ENCODE measurements around the gene ADNP. TPM values are rescaled to one million over a fixed set of nuclear protein-coding genes. Genes with fewer than 3 reads are reported as not detected.

Gene ADNP
- polyA plus RNA-seq, 2 of the 4 experiments (the other 2 are of a cell fraction) = 36.7 to 37.2 TPM

DNA sequence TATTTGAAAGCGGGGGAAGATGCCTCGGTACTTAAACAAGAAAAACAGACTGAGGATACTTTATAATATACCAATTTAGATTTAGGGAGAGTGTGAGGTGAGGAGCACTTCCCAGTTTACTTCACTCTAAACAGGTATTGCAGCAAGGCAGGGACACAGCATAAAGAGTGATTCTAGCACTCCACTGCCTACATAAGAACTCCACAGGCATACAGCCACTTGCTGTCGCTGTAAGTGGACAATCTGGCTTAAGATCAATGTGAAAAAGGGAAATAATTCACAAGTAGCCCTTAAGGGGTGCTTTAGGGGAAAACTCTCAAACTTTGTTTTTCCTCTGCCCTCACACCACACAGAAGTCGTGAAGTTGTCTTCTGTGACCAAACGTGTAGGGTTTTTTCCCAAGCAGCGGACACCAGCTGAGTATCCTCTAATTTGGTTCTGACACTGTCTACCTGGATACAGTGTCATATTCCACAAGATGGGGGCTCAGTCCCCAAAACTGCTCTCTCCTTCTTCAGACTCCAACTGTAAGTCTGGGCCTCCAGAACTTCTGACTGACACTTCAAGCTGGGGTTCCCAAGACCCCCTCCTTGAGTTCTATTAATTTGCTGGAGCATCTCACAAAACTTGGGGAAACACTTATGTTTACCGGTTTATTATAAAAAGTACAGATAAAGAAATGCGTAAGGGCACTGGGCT is 9.3 kb downstream of the ADNP start:
- POLR2A ChIA-PET = interaction anchor here (2.2 kb wide), 1 partner anchor 10 kb away, joined by 10 read pairs; the partner anchor contains the start of gene ADNP
- WGBS (ENCODE audit: missing lambda C conversion rate) = 86% methylated on average over 8 of the region's 8 CpGs
- ATAC-seq (0 out of 6 replicates have a peak, but pooled peaks of 1 of the 2 experiments have one; percentile 26), DNase-seq (ENCODE audit: low read depth in 1 of 2, low spot score in 1 of 2) (no peak), FAIRE-seq (no peak)
- H3K4me2 ChIP-seq = no peak overlapping the region
- H3K9me3 ChIP-seq = no peaks in the 10 kb centered on the region
- TF ChIP-seq HES2 (IDR thresholded peaks at IDR 0.05) (no peak), JUN (IDR thresholded peaks at IDR 0.05) (no peak), SREBF2 (IDR thresholded peaks at IDR 0.05) (no peak), HDAC2 (IDR thresholded peaks at IDR 0.05) (no peak), RNF2 (IDR thresholded peaks at IDR 0.05; ENCODE audit: borderline replicate concordance, low read depth) (no peak), ZSCAN20 (CRISPR knock-in tag; IDR thresholded peaks at IDR 0.05) (no peak), FOSB (CRISPR knock-in tag; IDR thresholded peaks at IDR 0.05) (no peak), HOXB13 (CRISPR knock-in tag; IDR thresholded peaks at IDR 0.05; ENCODE audit: low read depth) (no peak), MYC (IDR thresholded peaks at IDR 0.05; ENCODE audit: borderline replicate concordance, low read length) (no peak), GATA3 (IDR thresholded peaks at IDR 0.05; ENCODE audit: borderline replicate concordance) (no peak), TFCP2L1 (CRISPR knock-in tag; IDR thresholded peaks at IDR 0.05) (no peak)
- no peak overlapping the region for H3K27ac ChIP-seq
- peaks cover 42% of the 10 kb centered on the region for H3K4me1 ChIP-seq
- CTCF ChIA-PET = interaction anchor here (1.5 to 18.7 kb wide), 4 partner anchors 8 to 128 kb away, joined by 4 to 187 read pairs (median 87); partner anchors contain the start of genes ADNP and BCAS4
- H3K4me3 ChIP-seq = no peak overlapping the region

- Histone ChIP-seq H3K9me3 (no peaks in the 10 kb centered on the region), H3K4me3 (no peak overlapping the region), H3K27ac (no peak overlapping the region), H3K4me2 (no peak overlapping the region), H3K4me1 (peaks cover 41% of the 10 kb centered on the region)
- ChIA-PET POLR2A (interaction anchor here (2.2 kb wide), 1 partner anchor 10 kb away, joined by 10 read pairs; the partner anchor contains the start of gene ADNP), CTCF (interaction anchor here (0.7 to 18.7 kb wide), 4 partner anchors 9 to 127 kb away, joined by 3 to 187 read pairs (median 86); partner anchors contain the start of genes ADNP and BCAS4)
- TF ChIP-seq ATOH8 (CRISPR knock-in tag; IDR thresholded peaks at IDR 0.05; ENCODE audit: low read depth) (no peak), CEBPB (IDR thresholded peaks at IDR 0.05) (no peak), RARB (CRISPR knock-in tag; IDR thresholded peaks at IDR 0.05) (no peak), ZFP36 (IDR thresholded peaks at IDR 0.05; ENCODE audit: borderline replicate concordance, partially characterized antibody) (no peak), PHF8 (IDR thresholded peaks at IDR 0.05; ENCODE audit: borderline replicate concordance, low read depth) (no peak), HOXA7 (CRISPR knock-in tag; IDR thresholded peaks at IDR 0.05) (no peak), CBX2 (IDR thresholded peaks at IDR 0.05; ENCODE audit: borderline replicate concordance, low read depth) (no peak), BCL3 (IDR thresholded peaks at IDR 0.05) (no peak), CHD2 (IDR thresholded peaks at IDR 0.05; ENCODE audit: low read length, partially characterized antibody) (no peak), FOSB (CRISPR knock-in tag; IDR thresholded peaks at IDR 0.05) (no peak), TFCP2L1 (CRISPR knock-in tag; IDR thresholded peaks at IDR 0.05) (no peak), NFE2L2 (conservative IDR thresholded peaks at IDR 0.05; ENCODE audit: low read length) (no peak), MYC (IDR thresholded peaks at IDR 0.05; ENCODE audit: borderline replicate concordance, low read length) (no peak), ZNF302 (CRISPR knock-in tag; IDR thresholded peaks at IDR 0.05) (no peak), MAZ (IDR thresholded peaks at IDR 0.05; ENCODE audit: borderline replicate concordance, low read depth, low read length) (no peak), NPAS2 (CRISPR knock-in tag; IDR thresholded peaks at IDR 0.05; ENCODE audit: borderline replicate concordance) (no peak), SMC3 (IDR thresholded peaks at IDR 0.05) (no peak)
- TF ChIP-seq, protein P1, sequence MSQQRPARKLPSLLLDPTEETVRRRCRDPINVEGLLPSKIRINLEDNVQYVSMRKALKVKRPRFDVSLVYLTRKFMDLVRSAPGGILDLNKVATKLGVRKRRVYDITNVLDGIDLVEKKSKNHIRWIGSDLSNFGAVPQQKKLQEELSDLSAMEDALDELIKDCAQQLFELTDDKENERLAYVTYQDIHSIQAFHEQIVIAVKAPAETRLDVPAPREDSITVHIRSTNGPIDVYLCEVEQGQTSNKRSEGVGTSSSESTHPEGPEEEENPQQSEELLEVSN (IDR thresholded peaks at IDR 0.05; ENCODE audit: borderline replicate concordance, low read depth) = no peak
- DNase-seq (ENCODE audit: low read depth in 1 of 2, low spot score in 1 of 2) = peak in 1 of 2 experiments; percentile 12
- ATAC-seq = peak in 1 of 2 experiments; percentile 40; a peak in 2 of 6 replicates
- FAIRE-seq = no peak
Measured at GRCh38 chr20:50920997-50921396, 10.2 kb downstream of the ADNP start.
